Activated CD8-positive, alpha-beta memory T cell treated with anti-CD3 and anti-CD28 coated beads, Interleukin-2, amount 50 U/mL, for 24 hours (primary cell): ENCODE results near the gene TREML2.
"Not testable (repeated sequence)": the region's sequence is repeated elsewhere in the genome, so short reads cannot be mapped to it uniquely, and the experiment has no call there.

ENCODE experiments used
- DNase-seq: peaks from one replicate; pipeline ENCODE4 v3.0.0-alpha.2; 2020; ENCODE audit errors: extremely low read depth

The TREML2 gene

DNA sequence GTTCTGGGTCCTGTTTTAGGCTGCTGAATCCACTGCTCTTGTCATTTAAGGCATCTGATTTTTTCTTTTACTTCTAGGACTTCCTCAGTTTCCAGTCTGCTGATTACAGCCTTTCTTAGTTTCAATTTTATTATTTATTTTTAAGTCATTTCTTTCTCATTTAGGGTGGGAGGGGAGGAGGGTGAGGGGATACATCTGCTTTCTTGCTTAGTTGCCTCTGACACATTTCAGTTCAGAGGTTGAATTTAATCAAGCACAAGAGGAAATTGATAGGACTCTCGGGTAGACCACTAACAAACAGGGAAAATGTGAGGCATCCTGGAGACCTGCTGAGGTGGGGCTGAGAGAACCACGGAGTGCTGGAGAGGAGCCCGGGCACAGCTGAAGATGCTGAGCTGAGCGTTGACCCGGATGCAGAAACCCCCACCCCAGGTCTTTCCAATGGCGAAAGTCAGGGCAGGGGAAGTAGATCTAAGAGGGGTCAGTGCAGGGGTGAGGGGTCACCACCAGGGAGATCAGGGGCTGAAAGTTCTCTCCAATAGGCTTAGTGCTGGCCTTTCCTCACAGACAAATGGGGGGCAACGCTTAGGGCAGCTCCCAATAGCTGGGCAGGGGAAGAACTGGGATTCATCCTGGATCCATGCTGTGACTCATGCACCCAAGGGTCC is 7.6 kb upstream of the TREML2 start:
- no peak for DNase-seq

DNA sequence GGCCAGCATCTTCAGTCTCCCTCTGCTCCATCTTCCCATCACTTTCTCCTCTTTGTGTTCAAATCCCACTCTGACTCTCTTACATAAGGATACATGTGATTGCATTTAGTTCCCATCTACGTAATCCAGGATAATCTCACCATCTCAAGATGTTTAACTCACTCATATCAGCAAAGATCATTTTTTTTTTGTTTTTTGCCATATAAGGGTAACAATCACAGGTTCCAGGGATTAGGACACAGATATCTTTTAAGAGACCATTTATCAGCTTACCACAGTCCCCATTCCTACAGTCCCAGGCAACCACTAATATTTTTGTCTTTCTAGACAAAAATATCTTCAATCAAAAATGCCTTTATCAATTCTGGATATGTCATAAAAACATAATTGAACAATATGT is 3.2 kb upstream of the TREML2 start:
- no peak for DNase-seq

DNA sequence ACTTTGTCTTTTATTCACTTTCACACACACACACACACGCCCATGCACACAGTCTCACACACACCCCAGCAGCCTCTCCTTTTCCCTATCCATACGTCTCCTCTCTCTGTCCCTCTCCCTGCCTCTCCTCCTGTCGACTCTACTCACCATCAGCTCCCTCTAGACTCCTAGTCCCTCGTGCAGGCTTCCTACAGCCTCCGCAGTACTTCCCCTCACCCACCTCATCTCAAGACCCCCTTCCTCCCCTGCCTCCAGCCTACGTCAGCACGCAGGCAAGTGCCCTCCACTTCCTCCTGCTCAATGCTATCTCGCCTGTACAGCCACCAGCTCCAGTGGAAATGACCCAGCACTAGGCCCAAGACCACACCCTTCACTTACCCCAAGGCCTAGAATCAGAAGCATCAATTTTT is 820 bp upstream of the TREML2 start:
- DNase-seq, result no peak

DNA sequence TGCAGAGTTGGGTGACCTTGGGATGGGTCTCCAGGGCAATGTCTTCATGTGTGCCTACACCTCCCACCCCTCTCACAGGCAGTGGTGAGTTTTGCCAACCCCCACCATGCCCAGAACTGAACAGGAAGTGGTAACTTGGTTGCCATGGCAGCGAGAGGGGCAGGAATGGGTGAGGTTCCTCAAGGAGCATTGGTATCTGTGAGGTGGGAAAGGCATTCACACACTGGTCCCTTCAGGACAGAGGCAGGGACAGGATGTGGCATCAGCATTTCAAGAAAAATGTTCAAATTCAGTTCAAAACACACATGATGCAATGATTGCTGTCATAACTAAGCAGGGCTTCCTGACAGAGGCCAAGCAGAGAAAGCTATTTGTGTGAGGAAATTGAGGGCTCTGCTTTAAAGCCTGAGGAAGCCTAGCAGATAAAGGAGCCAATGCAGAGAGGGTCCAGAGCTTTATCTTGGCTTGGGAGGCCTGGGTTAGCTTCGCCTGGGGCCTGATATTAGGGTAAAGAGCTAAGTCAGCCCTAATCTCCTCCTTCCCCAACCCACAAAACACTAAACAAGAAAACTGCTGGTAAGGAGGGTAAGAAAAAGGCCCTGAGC is 551 bp downstream of the TREML2 start:
- DNase-seq, result no peak

DNA sequence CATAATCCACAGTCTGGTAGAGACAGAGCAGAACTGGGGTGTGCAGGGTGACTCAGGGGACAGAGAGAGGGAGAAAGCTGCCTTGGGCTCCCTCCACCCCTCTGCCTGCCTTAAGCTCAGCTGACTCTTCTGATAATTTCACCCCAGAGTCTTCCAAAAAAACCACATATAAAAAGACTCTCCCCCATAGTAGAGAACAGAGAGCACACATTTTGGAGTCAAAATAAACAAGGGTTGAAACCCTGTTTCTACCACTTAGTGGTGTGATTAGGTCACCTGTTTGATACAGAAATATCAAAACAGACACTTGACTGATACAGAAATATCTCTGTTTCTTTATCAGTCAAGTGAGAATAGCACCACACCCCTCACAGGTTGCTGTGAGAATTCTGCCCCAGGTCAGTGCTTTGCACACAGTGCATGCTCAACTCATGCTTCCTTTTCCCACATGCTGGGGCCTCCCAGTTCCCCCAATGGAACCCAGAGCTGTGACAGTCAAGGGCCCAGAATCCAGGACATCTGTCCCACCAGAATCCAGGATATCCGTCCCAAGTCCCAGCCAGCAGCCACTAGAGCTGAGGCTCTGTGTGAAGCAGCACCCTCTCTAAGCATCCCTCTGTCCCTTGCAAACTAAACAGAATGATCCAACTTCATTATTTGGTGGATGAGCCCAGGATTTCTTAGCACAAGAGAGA is 1.2 kb downstream of the TREML2 start:
- DNase-seq, result no peak

DNA sequence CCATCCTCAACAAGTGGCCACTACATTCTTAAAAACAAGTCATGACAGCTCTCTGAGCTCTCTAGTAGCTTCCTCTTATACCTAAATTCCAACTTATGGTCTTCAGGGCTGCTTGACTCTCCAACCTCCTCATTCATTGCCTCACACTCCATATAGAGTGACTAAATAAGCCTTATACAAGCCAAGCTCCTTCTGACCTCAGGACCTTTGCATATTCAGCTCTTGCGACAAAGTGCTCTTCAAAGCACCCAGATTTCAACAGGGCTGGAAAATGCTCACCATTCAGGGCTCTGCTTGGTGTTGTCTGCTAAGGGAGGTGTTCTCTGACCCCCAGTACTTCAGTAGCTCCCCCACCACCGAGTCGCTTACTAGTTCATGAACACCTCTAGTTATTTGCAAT is 3.7 kb downstream of the TREML2 start:
- no peak for DNase-seq

DNA sequence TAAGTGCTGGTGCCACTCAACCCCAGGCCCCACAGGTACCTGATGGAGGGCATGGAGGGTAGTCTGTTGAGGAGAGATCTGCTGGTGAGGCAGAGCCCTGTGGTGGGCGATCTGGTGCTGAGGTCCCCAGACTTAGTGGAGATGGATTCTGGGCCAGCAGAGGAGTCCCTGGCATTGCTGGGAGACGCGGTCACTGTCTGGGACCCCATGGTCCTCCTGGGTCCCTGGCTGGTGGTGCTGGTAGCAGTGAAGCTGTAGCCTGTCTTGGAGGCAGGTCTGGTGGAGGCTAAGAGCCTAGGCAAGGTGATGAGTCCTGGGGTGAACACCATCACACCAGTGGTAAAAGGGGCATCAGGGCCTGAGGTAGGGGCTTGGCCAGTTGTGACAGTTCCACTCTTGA is 6.6 kb downstream of the TREML2 start:
- no peak for DNase-seq

DNA sequence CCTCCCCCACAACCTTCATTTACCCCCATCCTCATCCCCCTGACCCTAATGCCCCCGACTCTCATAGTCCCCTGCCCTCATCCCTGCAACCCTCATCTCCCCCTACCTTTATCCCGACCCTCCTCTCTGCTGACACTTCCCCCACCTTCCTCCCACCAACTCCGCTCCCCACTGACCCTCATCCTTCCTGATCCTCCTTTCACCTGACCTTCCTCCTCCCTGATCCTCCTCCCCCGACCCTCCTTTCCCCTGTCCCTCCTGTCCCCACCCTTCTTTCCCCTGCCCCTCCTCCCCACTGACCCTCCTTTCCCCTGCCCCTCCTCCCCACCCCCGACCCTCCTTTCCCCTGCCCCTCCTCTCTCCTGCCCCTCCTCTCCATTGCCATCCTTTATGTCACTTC is 7.1 kb downstream of the TREML2 start:
- no peak for DNase-seq

DNA sequence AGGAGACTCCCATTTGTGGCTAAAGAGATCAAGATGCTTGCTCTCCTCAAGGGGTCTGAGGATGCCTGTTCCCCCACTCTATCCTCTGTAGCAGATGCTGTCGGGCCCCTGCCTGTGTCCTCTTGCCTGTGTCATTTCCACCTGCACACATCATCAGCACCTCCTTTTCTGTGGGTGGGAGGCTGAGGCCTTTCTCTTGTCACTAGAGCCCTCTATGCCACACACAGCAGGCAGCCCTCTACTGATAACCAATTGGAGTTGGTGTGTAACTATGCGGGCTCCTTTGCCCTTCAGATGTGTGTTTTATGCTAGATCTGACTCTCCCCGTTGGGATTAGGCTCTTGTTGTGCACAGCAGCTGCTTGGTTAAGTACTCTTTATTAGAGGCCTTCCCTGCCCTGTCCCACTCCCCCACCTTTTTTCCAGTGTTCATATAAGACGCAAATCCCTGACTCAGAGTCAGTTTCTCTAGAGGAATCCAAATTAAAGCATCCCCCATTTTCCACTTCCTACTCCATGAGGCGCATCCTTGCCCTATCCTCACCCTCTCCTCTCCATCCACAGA is 7.7 kb downstream of the TREML2 start:
- no peak for DNase-seq

DNA sequence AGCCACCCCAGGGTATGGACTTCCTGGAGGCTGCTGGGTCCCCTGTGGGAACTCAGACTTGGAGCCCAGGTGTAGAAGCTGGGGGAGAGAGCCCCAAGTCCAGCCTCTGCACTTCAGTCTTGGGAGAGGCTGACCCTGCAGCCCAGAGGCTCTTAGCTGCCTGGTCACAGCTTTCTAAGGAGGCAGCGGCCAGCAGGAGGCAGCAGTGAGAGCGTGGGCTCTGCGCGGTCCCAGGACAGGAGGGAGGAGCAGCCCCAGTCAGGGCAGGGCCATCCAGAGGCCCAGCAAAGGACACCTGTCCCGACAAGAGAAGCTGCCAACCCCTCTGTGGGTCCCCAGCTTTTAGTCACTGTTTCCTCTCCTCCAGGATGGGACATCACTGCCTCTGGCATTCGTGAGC is 9.4 kb downstream of the TREML2 start:
- no peak for DNase-seq

DNA sequence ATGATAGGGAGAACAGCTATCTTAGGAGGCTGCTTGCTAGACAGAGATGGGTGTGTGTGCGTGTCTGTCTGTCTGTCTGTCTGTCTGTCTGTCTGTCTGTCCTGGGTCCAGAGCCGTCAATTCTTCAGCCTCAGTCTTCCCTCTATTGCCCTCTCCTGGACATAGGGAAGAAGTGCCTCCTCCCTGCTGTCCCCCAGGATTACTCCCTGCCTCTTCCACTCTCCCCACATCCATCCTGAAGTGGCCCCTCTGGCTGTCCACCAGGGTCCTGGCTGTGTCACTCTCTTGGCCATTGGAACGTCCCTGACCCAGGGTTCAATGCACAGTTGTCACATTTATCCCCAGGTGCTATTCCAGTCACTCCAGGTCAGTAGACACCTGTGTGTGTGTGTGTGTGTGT is 10.2 kb downstream of the TREML2 start:
- DNase-seq, result no peak

DNA sequence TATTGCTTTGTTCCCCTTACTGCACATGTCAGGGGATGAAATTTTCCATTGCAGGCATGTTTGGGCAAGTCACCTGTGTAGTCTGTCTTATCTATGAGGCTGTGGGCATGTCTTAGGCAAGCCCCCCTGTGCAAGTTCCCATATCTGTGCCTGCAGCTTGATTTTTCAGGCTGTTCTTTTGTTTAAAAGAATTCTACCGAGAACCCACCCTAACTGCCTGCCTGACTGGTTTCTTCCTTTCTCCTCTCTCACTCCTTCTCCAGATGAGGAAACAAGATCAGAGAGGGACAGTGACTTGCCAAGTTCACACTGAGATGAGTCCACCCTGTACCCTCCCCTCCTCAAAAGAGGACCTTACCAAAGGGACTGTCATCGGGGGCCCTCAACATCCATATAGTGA is 11.0 kb downstream of the TREML2 start:
- no peak for DNase-seq

DNA sequence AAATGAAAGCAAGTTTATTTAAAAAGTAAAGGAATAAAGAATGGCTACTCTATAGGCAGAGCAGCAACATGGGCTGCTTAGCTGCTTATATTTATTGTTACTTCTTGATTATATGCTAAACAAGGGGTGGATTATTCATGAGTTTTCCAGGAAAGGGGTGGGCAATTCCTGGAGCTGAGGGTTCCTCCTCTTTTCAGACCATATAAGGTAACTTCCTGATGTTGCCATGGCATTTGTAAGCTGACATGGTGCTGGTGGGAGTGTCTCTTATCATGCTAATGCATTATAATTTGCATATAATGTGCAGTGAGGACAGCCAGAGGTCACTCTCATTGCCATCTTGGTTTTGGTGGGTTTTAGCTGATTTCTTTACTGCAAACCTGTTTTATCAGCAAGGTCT is 11.9 kb downstream of the TREML2 start:
- not testable (repeated sequence) for DNase-seq

DNA sequence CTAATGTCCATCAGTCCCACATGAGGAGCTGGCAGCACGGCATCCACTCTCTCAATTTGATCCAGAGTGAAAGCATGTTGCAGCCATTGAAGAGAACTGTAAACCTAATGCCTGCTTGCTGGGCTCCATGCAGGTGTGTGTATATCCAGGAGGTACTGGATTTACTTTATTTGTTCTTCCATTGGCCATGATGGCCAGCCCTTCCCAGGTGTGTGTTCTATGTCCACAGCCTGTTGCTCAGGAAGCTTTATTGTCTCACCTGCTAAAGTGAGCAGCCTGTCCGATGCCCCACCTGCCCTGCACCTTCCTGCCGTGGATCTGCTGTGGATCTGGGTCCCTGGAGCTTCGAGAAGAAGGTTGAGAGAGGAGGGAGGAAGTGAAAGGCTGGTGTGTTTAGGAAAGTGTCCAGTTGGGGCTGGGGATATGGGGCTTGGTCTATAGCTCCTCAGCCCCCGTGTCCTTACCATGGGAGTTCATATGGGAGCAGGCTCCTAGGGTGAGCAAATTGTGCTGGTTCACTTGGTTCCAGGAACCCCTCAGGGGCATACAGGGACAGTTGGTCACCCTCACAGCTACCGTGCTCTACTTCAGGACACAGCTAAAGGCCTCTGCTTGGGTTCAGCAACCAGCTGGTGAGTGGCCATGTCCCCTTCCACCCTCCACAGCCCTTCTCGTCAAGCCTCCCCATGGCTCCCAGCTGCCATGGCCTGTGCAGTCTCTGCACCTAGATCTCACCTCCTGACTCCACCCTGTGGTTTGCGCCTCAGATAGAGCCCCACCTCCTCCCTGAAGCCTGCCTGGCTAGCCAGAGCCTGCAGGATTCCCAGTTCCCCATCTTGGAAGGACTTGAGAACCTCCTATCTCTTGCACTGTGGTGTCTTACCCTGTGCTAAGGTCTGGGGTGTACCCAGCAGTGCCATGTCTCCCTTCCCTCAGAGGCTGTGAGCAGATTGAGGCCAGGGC is 12.7 kb downstream of the TREML2 start:
- DNase-seq, result no peak

DNA sequence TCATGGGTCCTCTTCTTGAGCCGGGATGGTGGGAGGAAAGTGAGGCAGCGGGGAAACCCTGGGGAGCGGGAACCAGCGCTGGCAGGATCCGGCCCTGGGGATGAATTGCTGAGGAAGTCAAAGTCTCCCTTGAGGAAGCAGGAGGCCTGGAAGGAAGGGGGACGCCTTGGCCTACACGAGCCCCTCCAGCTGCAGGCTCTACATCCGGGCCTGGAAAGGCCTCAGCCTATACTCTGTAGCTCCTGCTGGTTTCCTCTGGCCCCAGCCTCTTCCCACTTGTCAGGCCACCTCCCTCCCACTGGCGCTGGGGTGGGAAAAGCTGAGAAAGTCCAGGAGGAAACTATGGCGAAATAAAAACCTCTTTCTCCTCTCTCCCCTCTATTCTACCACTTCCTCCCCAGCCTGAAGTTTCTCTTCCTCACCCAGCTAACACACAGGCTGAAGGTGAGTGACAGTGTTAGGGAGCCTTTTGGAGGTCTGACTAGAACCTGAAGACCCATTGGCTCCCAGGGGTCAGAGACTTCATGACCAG is 14.9 kb downstream of the TREML2 start:
- no peak for DNase-seq

DNA sequence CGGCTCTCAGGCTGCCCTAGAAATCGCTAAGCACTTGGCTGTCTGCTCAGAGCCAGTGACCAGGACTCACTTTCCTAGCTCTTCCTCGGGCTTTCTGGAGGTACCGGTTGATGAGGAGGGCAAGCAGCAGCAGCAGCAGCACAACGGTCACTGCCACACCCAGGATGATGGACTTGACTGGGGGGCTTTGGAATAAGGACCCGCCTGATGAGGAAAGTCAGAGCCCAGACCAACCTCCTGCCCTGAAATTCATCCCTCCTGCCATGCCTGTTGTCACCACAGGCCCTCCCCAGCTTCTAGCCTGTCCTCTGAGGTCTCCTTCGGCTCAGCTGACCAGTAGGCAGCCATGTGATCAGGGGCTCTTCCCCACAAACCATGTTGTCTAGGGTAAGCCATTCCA is 16.2 kb downstream of the TREML2 start:
- no peak for DNase-seq

DNA sequence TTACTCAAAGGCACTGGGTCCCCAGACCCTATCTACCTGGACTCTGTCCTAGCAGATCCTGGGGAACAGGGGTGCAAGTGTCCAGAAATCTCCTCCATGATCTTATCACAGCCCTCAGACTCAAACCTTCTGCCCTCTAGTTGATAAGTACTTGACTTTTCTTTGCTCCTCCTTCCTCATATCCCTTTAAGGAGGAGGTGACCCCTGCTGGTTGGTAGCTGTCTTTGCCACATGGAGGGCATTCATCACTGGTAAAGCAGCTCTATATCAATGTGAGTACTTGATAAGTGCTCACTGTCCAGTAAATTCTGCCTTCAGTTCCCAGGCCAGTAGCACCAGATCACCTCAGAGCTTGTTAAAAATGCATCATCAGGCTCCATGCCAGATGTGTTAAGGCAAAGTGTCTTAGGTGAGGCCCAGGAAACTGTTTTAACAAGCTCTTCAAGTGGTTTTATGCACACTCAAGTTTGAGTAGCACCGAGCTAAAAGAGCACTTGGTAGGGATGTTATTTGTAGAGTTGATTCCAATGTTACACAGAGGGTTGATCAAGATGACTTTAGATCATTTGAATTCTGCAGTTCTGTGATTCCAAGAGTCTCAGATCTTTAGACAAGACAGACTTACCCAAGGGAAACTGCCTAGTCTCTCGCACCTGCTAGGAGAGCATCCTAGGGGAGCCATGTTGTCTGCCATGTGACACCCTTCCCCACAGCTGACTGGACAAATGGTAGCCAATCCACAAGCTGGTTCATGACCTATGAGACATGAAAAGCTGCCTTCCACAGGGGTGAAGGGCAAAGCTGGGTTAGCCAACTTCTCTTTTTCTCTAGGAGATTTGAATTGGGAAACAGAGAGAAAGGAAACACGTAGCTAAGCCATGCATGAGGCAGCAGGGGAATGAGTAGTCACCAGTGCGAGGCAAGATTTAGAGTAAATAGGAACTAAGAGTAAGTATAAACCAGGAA is 18.6 kb downstream of the TREML2 start:
- DNase-seq, result no peak

DNA sequence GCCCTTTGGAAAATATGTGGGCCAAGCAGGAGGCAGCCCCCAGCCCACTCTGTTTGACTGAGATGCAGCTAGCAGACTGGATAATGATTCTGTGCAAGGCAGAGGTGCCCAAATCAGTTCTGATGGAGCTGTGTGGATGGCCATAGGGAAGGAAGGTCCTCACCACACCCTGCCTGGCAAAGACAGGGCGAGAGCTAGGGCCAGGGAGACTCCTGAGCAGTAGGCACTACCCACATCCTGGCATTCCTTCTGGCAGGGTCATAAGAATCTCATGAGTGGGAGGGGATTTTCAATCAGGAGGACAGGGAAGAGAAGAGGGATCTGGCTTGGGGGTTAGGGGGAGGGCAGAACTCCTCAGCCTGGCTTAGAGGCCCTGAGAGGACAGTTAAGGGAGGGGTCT is 19.4 kb downstream of the TREML2 start:
- DNase-seq, result no peak

DNA sequence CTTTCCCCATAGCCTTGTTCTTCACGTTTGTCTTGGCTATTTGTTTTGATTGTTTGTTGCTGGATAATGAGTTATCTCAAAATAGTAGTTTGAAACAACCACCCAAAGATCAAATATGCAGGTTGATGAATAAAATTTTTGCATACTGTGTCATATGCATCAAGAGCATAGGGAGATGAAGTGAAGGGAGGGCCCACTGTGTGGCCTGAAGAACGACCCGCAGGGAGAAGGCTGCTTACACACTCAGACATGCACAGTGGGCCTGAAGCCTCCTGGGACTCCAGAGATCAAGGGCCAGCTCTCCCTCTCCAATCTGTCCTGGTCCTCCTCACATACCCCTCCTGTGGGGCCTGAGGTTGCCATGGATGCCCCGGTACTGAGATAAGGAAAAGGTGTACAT is 21.8 kb downstream of the TREML2 start:
- no peak for DNase-seq

DNA sequence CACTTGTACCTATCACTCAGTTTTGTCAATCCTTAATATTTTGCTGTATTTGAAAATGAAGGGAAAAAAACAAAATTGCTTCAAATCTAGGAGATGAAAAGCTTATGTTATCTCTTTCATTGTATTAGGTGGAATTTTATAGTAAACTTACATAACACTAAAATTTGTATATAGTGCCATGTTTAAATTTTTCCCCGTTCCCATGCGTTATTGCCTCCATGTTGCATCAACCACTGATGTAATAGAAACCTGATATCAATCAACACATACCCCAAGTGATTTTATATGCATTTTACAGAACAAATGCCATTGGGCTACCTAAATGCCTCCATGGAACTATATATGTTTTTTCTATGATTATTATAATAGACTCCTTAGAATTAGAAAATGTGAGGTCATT is 23.3 kb downstream of the TREML2 start:
- no peak for DNase-seq
